ENCODE data around the gene TFF1.

DNA sequence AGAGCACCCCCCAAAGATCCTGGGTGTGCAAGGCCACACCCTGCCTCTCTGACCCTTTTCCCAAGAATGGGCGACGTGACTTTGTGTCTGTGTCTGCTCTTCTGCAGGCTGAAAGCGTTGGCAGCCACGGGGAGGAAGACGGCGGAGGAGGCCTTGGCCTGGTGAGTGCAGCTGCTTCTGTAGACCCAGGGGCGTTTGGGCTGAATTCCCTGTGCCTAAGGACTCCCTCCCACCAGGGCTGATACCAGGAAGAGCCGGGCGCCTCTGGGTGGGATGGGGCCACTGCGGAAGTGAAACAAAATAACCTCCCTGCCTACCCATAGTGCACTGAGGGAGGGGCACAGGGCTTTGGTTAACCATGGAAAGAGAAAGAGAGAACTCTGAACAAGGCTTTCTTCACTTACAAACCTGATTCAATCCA is 39.9 kb upstream of the TFF1 start:
- TF ChIP-seq, protein P1, sequence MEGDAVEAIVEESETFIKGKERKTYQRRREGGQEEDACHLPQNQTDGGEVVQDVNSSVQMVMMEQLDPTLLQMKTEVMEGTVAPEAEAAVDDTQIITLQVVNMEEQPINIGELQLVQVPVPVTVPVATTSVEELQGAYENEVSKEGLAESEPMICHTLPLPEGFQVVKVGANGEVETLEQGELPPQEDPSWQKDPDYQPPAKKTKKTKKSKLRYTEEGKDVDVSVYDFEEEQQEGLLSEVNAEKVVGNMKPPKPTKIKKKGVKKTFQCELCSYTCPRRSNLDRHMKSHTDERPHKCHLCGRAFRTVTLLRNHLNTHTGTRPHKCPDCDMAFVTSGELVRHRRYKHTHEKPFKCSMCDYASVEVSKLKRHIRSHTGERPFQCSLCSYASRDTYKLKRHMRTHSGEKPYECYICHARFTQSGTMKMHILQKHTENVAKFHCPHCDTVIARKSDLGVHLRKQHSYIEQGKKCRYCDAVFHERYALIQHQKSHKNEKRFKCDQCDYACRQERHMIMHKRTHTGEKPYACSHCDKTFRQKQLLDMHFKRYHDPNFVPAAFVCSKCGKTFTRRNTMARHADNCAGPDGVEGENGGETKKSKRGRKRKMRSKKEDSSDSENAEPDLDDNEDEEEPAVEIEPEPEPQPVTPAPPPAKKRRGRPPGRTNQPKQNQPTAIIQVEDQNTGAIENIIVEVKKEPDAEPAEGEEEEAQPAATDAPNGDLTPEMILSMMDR (IDR thresholded peaks at IDR 0.05), result no peak
- TF ChIP-seq EZH2 (IDR thresholded peaks at IDR 0.05), result no peak
- no peak for TF ChIP-seq EZH2phosphoT487 (IDR thresholded peaks at IDR 0.05)

Data from neural progenitor cell (in vitro differentiated cells).